WTC11 (cell line): Measurements from ENCODE around the gene ARSK. TPM values are rescaled to one million over a fixed set of nuclear protein-coding genes. Genes with fewer than 3 reads are reported as not detected.

Experiments
- ATAC-seq: fragments of 200-7000 bp; cut with Tn5 transposase; 2 replicates; pipeline ENCODE4 v1.10.0; 2021; ENCODE audit warnings: mild to moderate bottlenecking, moderate library complexity
- CTCF ChIA-PET: fragments of 300-600 bp; sonication (Branson Sonifier 250); formaldehyde crosslinking; loops from one replicate; lab custom pipeline; 2021; ENCODE audit warnings: antibody characterized with exemption; lab: Charles Lee
- POLR2A ChIA-PET: fragments of 350-600 bp; sonication (Branson Sonifier 250); formaldehyde crosslinking; loops from one replicate; lab custom pipeline; 2021; ENCODE audit warnings: antibody characterized with exemption; lab: Charles Lee
- DNase-seq: peaks from one replicate; pipeline ENCODE4 v3.0.0; 2021; ENCODE audit warnings: low spot score
- H3K27ac Mint-ChIP-seq: 2 replicates; pipeline ENCODE4 v1.8.0; 2021; ENCODE audit warnings: mixed read lengths
- H3K27me3 Mint-ChIP-seq: 2 replicates; pipeline ENCODE4 v1.8.0; 2021; ENCODE audit warnings: low read depth, mild to moderate bottlenecking, moderate library complexity, mixed read lengths
- H3K36me3 Mint-ChIP-seq: 2 replicates; pipeline ENCODE4 v1.8.0; 2021; ENCODE audit warnings: mixed read lengths
- H3K4me1 Mint-ChIP-seq: 2 replicates; pipeline ENCODE4 v1.8.0; 2022; ENCODE audit warnings: mixed read lengths
- H3K4me3 Mint-ChIP-seq: 2 replicates; pipeline ENCODE4 v1.8.0; 2021; ENCODE audit warnings: mild to moderate bottlenecking, moderate library complexity, mixed read lengths
- H3K9me3 Mint-ChIP-seq: 2 replicates; pipeline ENCODE4 v1.8.0; 2021; ENCODE audit warnings: mixed read lengths
- FOXJ3 ChIP-seq: sonication (generic); formaldehyde crosslinking; IDR thresholded peaks from 2 replicates; pipeline ENCODE4 v1.9.0; 2021; ENCODE audit warnings: missing genetic modification reagents, mild to moderate bottlenecking, borderline replicate concordance
- NR2C2 ChIP-seq: sonication (generic); formaldehyde crosslinking; IDR thresholded peaks from 2 replicates; pipeline ENCODE4 v1.8.0; 2022; ENCODE audit warnings: mild to moderate bottlenecking, missing genetic modification reagents
- PRRX2 ChIP-seq: fragments of 250-450 bp; sonication (Bioruptor Pico); IDR thresholded peaks from 2 replicates; pipeline ENCODE4 v1.8.0; 2021; ENCODE audit warnings: mild to moderate bottlenecking
- RORB ChIP-seq: fragments of 250-450 bp; sonication (Bioruptor Pico); IDR thresholded peaks from 2 replicates; pipeline ENCODE4 v1.9.0; 2021; ENCODE audit warnings: mild to moderate bottlenecking
- SMAD4 ChIP-seq: sonication (generic); formaldehyde crosslinking; IDR thresholded peaks from 2 replicates; pipeline ENCODE4 v1.8.0; 2022; ENCODE audit warnings: mild to moderate bottlenecking, missing genetic modification reagents
- SP1 ChIP-seq: sonication (generic); formaldehyde crosslinking; conservative IDR thresholded peaks from 2 replicates; pipeline ENCODE4 v1.8.1; 2022; ENCODE audit warnings: missing genetic modification reagents
- TP53 ChIP-seq: sonication (generic); formaldehyde crosslinking; IDR thresholded peaks from 2 replicates; pipeline ENCODE4 v1.8.1; 2023; ENCODE audit warnings: mild to moderate bottlenecking, missing genetic modification reagents
- ZNF121 ChIP-seq: sonication (generic); formaldehyde crosslinking; IDR thresholded peaks from 2 replicates; pipeline ENCODE4 v1.8.0; 2023; ENCODE audit warnings: missing genetic modification reagents
- total RNA-seq: library from RNA; stranded (reverse); gene quantifications from 3 replicates; pipeline ENCODE4 v1.2.3, GENCODE V29; 2021
- TF ChIP-seq, protein P1 (sequence below): sonication (generic); formaldehyde crosslinking; IDR thresholded peaks from 2 replicates; pipeline ENCODE4 v1.8.1; 2023; ENCODE audit warnings: mild to moderate bottlenecking, missing genetic modification reagents, borderline replicate concordance
- TF ChIP-seq, protein P2 (sequence below): sonication (generic); formaldehyde crosslinking; IDR thresholded peaks from 2 replicates; pipeline ENCODE4 v1.8.0; 2022; ENCODE audit warnings: mild to moderate bottlenecking, missing genetic modification reagents
- TF ChIP-seq, protein P3 (sequence below): sonication (generic); formaldehyde crosslinking; conservative IDR thresholded peaks from 2 replicates; pipeline ENCODE4 v1.8.1; 2023; ENCODE audit warnings: mild to moderate bottlenecking, low read depth, missing genetic modification reagents, moderate library complexity
- TF ChIP-seq, protein P4 (sequence below): fragments of 250-450 bp; sonication (Bioruptor Pico); IDR thresholded peaks from 2 replicates; pipeline ENCODE4 v1.8.0; 2021; ENCODE audit warnings: mild to moderate bottlenecking

Gene ARSK
- total RNA-seq, 1 experiment from 2014 or later = 15.1 TPM

DNA sequence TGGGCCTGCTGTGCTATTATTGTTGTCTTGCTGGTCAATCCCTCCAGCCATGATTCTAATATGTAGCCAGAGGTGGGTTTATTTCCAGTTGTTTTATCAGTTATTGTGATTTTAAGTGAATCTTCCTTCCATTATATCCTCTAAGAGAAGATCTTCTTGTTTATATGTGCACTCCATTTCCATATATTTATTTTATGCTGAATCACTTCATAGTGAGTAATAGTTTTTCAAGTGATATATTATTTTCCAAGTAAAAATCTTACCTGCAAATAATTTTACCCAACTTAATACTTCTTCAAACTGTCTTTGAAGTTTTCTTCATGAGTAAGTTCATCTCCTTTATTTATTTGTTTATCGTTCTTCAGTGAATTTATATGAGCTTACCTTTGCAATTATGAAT, 51.5 kb downstream of the ARSK start (continued):
- no peak for TF ChIP-seq FOXJ3 (CRISPR knock-in tag)
- no peak for TF ChIP-seq SP1
- no peak for TF ChIP-seq NR2C2 (CRISPR knock-in tag)
- no peak for TF ChIP-seq PRRX2 (CRISPR knock-in tag)
- no peak for TF ChIP-seq TP53
- TF ChIP-seq, protein P1, sequence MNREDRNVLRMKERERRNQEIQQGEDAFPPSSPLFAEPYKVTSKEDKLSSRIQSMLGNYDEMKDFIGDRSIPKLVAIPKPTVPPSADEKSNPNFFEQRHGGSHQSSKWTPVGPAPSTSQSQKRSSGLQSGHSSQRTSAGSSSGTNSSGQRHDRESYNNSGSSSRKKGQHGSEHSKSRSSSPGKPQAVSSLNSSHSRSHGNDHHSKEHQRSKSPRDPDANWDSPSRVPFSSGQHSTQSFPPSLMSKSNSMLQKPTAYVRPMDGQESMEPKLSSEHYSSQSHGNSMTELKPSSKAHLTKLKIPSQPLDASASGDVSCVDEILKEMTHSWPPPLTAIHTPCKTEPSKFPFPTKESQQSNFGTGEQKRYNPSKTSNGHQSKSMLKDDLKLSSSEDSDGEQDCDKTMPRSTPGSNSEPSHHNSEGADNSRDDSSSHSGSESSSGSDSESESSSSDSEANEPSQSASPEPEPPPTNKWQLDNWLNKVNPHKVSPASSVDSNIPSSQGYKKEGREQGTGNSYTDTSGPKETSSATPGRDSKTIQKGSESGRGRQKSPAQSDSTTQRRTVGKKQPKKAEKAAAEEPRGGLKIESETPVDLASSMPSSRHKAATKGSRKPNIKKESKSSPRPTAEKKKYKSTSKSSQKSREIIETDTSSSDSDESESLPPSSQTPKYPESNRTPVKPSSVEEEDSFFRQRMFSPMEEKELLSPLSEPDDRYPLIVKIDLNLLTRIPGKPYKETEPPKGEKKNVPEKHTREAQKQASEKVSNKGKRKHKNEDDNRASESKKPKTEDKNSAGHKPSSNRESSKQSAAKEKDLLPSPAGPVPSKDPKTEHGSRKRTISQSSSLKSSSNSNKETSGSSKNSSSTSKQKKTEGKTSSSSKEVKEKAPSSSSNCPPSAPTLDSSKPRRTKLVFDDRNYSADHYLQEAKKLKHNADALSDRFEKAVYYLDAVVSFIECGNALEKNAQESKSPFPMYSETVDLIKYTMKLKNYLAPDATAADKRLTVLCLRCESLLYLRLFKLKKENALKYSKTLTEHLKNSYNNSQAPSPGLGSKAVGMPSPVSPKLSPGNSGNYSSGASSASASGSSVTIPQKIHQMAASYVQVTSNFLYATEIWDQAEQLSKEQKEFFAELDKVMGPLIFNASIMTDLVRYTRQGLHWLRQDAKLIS (CRISPR knock-in tag) = no peak
- TF ChIP-seq, protein P2, sequence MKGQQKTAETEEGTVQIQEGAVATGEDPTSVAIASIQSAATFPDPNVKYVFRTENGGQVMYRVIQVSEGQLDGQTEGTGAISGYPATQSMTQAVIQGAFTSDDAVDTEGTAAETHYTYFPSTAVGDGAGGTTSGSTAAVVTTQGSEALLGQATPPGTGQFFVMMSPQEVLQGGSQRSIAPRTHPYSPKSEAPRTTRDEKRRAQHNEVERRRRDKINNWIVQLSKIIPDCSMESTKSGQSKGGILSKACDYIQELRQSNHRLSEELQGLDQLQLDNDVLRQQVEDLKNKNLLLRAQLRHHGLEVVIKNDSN (CRISPR knock-in tag) = no peak
- TF ChIP-seq SMAD4 (CRISPR knock-in tag) = no peak
- TF ChIP-seq ZNF121 = no peak

DNA sequence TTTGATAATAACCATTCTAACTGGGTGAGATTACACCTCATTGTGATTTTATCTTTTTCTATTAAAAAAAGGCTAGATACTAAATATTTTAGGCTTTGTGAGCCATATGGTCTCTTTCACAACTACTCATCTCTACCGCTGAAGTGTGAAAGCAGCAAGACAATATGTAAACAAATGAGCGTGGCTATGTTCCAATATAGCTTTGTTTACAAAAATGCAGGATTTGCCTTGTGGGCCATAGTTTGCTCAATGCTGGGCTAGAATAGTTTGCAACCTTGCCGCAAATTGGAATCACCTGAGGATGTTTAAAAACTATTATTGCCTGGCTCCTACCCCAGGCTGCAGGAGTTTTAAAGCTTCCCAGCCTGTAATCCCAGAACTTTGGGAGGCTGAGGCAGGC, 54.8 kb downstream of the ARSK start:
- no peak for DNase-seq
- H3K4me1 Mint-ChIP-seq = no peaks in the 10 kb centered on the region
- no peak for ATAC-seq
- H3K4me3 Mint-ChIP-seq = no peak overlapping the region
- H3K27me3 Mint-ChIP-seq = peaks cover 6% of the 10 kb centered on the region; the same call in 1 of the 2 replicates
- peaks cover 14% of the 10 kb centered on the region for H3K36me3 Mint-ChIP-seq
- peaks cover 20% of the 10 kb centered on the region for H3K9me3 Mint-ChIP-seq
- ChIA-PET CTCF (no interaction called here), POLR2A (no interaction called here)
- TF ChIP-seq, protein P3, sequence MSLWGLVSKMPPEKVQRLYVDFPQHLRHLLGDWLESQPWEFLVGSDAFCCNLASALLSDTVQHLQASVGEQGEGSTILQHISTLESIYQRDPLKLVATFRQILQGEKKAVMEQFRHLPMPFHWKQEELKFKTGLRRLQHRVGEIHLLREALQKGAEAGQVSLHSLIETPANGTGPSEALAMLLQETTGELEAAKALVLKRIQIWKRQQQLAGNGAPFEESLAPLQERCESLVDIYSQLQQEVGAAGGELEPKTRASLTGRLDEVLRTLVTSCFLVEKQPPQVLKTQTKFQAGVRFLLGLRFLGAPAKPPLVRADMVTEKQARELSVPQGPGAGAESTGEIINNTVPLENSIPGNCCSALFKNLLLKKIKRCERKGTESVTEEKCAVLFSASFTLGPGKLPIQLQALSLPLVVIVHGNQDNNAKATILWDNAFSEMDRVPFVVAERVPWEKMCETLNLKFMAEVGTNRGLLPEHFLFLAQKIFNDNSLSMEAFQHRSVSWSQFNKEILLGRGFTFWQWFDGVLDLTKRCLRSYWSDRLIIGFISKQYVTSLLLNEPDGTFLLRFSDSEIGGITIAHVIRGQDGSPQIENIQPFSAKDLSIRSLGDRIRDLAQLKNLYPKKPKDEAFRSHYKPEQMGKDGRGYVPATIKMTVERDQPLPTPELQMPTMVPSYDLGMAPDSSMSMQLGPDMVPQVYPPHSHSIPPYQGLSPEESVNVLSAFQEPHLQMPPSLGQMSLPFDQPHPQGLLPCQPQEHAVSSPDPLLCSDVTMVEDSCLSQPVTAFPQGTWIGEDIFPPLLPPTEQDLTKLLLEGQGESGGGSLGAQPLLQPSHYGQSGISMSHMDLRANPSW (CRISPR knock-in tag) = no peak
- TF ChIP-seq, protein P1 (CRISPR knock-in tag) = no peak
- TF ChIP-seq RORB (CRISPR knock-in tag) = no peak
- no peak overlapping the region for H3K27ac Mint-ChIP-seq

DNA sequence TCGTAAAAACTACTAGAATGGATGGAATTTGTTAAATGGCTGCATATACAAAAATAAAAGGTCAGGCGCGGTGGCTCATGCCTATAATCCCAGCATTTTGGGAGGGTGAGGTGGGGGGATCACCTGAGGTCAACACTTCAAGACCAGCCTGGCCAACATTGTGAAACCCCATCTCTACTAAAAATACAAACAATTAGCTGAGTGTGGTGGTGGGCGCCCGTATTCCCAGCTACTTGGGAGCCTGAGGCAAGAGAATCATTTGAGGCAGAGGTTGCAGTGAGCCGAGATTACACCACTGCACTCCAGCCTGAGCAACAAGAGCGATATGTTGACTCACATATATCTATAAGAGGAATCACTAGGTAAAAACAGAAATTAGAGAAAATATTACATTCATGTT, 55.6 kb downstream of the ARSK start:
- Mint-ChIP-seq H3K4me1 (no peaks in the 10 kb centered on the region), H3K4me3 (no peak overlapping the region), H3K9me3 (peaks cover 21% of the 10 kb centered on the region), H3K36me3 (peaks cover 17% of the 10 kb centered on the region), H3K27me3 (peaks cover 6% of the 10 kb centered on the region; the same call in 1 of the 2 replicates)
- POLR2A ChIA-PET = no interaction called here
- CTCF ChIA-PET = no interaction called here
- TF ChIP-seq, protein P4, sequence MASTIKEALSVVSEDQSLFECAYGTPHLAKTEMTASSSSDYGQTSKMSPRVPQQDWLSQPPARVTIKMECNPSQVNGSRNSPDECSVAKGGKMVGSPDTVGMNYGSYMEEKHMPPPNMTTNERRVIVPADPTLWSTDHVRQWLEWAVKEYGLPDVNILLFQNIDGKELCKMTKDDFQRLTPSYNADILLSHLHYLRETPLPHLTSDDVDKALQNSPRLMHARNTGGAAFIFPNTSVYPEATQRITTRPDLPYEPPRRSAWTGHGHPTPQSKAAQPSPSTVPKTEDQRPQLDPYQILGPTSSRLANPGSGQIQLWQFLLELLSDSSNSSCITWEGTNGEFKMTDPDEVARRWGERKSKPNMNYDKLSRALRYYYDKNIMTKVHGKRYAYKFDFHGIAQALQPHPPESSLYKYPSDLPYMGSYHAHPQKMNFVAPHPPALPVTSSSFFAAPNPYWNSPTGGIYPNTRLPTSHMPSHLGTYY (CRISPR knock-in tag) = no peak
- TF ChIP-seq FOXJ3 (CRISPR knock-in tag) = no peak
- TF ChIP-seq, all 79 proteins: peak for 0
- DNase-seq (no peak), ATAC-seq (no peak)
- H3K27ac Mint-ChIP-seq = no peak overlapping the region
